ENCODE data around the gene FRMD4A. TPM values are rescaled to one million over a fixed set of nuclear protein-coding genes. Genes with fewer than 3 reads are reported as not detected.
A peak's percentile ranks its signal among the peaks of the same experiment; 100 is the strongest.

Gene FRMD4A
- total RNA-seq, 1 donor from 2014 or later = 20.2 TPM

DNA sequence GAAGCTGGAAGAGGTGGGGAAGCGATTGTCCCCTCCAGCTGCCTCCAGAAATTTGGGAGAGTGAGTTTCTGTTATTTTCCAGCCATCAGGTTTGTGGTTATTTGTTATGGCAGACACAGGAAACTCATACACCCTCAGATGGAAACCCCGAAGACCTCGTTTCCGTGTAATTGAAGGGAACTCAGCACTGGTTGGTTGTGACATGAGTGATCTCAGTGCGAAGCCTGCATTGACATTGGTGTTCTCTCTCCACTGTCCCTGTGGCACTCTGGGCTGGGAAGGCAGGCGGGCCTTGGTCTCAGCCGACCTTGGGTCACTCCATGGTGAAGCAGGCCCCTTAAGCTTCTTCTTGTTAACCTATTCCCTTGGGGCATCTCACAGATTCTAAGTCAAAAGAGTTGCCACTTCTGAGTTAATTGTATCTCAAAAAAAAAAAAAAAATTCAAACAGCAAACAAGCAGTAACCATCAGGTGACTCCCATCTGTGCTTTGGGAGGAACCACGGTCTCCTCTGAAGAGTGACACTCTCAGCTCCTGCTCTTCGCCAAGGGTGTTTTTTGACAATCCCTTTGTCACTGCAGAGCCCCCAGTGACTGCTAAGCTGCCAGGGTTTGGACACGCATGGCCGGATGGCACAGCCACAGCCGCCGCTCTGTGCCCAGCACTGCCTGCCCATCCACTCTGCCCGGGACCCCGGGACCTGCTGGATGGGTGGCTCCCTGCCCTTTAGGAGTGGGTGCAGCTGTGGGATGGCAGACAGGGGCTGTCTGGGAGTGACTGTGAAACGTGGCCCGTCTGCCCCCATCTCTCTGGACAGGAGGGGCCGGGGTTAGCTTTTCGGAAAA is 510.4 kb downstream of the FRMD4A start:
- H3K4me1 ChIP-seq = peaks cover 23% of the 10 kb centered on the region
- H3K4me3 ChIP-seq = no peak overlapping the region
- H3K9ac ChIP-seq = no peak overlapping the region
- H3K27ac Mint-ChIP-seq = peak overlapping the region; percentile 12
- H3K4me2 ChIP-seq = peak overlapping the region; percentile 21
- H3K9me3 Mint-ChIP-seq = peaks cover 22% of the 10 kb centered on the region
- peaks cover 39% of the 10 kb centered on the region for H3K4me1 Mint-ChIP-seq
- H3K27me3 Mint-ChIP-seq (ENCODE audit: insufficient read depth, low read depth) = peaks cover 6% of the 10 kb centered on the region
- no peaks in the 10 kb centered on the region for H3K9me3 ChIP-seq (ENCODE audit: low read depth)
- no peak overlapping the region for H3K4me3 Mint-ChIP-seq
- peaks cover 6% of the 10 kb centered on the region for H3K79me2 ChIP-seq (ENCODE audit: low read depth)
- H3K36me3 ChIP-seq = no peaks in the 10 kb centered on the region
- H2AFZ ChIP-seq (replicated peaks) = no peak overlapping the region
- peaks cover 26% of the 10 kb centered on the region for H3K36me3 Mint-ChIP-seq
- no peaks in the 10 kb centered on the region for H3K27me3 ChIP-seq
- peaks cover 33% of the 10 kb centered on the region for H4K20me1 ChIP-seq (ENCODE audit: low read depth)
- H3K27ac ChIP-seq = peak overlapping the region; percentile 50
- DNase-seq (ENCODE audit: low spot score) = no peak
- peaks cover 5% of the 10 kb centered on the region for H3F3A ChIP-seq (ENCODE audit: low read depth)
- TF ChIP-seq EZH2phosphoT487 (IDR thresholded peaks at IDR 0.05) (no peak), EZH2 (IDR thresholded peaks at IDR 0.05) (no peak)
- TF ChIP-seq, protein P1, sequence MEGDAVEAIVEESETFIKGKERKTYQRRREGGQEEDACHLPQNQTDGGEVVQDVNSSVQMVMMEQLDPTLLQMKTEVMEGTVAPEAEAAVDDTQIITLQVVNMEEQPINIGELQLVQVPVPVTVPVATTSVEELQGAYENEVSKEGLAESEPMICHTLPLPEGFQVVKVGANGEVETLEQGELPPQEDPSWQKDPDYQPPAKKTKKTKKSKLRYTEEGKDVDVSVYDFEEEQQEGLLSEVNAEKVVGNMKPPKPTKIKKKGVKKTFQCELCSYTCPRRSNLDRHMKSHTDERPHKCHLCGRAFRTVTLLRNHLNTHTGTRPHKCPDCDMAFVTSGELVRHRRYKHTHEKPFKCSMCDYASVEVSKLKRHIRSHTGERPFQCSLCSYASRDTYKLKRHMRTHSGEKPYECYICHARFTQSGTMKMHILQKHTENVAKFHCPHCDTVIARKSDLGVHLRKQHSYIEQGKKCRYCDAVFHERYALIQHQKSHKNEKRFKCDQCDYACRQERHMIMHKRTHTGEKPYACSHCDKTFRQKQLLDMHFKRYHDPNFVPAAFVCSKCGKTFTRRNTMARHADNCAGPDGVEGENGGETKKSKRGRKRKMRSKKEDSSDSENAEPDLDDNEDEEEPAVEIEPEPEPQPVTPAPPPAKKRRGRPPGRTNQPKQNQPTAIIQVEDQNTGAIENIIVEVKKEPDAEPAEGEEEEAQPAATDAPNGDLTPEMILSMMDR (IDR thresholded peaks at IDR 0.05) = no peak

- no peak overlapping the region for H3K4me3 Mint-ChIP-seq
- Histone ChIP-seq H3K27me3 (no peaks in the 10 kb centered on the region), H3K36me3 (no peaks in the 10 kb centered on the region), H3K4me3 (no peak overlapping the region), H3K4me1 (peaks cover 10% of the 10 kb centered on the region), H4K20me1 (ENCODE audit: low read depth) (peaks cover 10% of the 10 kb centered on the region), H3K9me3 (ENCODE audit: low read depth) (no peaks in the 10 kb centered on the region), H3F3A (ENCODE audit: low read depth) (no peaks in the 10 kb centered on the region), H3K27ac (no peak overlapping the region), H2AFZ (replicated peaks) (no peak overlapping the region), H3K79me2 (ENCODE audit: low read depth) (peaks cover 6% of the 10 kb centered on the region), H3K4me2 (no peak overlapping the region), H3K9ac (no peak overlapping the region)
- H3K36me3 Mint-ChIP-seq = peaks cover 34% of the 10 kb centered on the region
- H3K9me3 Mint-ChIP-seq = peaks cover 24% of the 10 kb centered on the region
- DNase-seq (ENCODE audit: low spot score) = no peak
- TF ChIP-seq, protein P1 (IDR thresholded peaks at IDR 0.05) = no peak
- TF ChIP-seq EZH2phosphoT487 (IDR thresholded peaks at IDR 0.05) = no peak
- TF ChIP-seq EZH2 (IDR thresholded peaks at IDR 0.05) = no peak
- H3K4me1 Mint-ChIP-seq = peaks cover 15% of the 10 kb centered on the region
- H3K27ac Mint-ChIP-seq = no peak overlapping the region
- peaks cover 2% of the 10 kb centered on the region for H3K27me3 Mint-ChIP-seq (ENCODE audit: insufficient read depth, low read depth)
Observed at GRCh38 chr10:13816195-13816925, 514.4 kb downstream of the FRMD4A start.

DNA sequence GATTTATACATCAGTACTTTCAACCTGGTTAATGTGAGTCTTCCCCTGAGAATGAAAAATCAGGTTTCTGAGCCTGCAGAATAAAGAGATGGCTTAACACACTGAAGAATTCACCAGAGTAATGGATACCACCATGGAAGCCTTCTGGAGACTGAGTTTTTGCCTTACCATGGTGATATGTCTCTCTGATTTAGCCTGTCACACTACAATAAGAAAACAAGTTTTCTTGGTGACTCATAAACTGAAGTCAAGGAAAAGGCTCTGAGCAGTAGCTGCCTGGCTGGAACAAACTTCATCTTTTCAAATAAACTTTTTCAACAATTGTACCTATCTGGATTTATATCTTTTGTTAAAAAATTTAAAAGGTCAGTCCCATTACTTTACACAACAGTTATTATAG is 515.0 kb downstream of the FRMD4A start:
- no peak overlapping the region for H2AFZ ChIP-seq (replicated peaks)
- H3K36me3 ChIP-seq = no peaks in the 10 kb centered on the region
- H4K20me1 ChIP-seq (ENCODE audit: low read depth) = peaks cover 4% of the 10 kb centered on the region
- H3K4me1 Mint-ChIP-seq = peaks cover 9% of the 10 kb centered on the region
- H3K4me1 ChIP-seq = peaks cover 4% of the 10 kb centered on the region
- no peaks in the 10 kb centered on the region for H3F3A ChIP-seq (ENCODE audit: low read depth)
- no peak overlapping the region for H3K4me2 ChIP-seq
- DNase-seq (ENCODE audit: low spot score) = no peak
- H3K27me3 Mint-ChIP-seq (ENCODE audit: insufficient read depth, low read depth) = peaks cover 2% of the 10 kb centered on the region
- no peak for TF ChIP-seq EZH2phosphoT487 (IDR thresholded peaks at IDR 0.05)
- TF ChIP-seq, protein P1 (IDR thresholded peaks at IDR 0.05) = no peak
- no peak for TF ChIP-seq EZH2 (IDR thresholded peaks at IDR 0.05)
- peaks cover 6% of the 10 kb centered on the region for H3K79me2 ChIP-seq (ENCODE audit: low read depth)
- H3K27me3 ChIP-seq = no peaks in the 10 kb centered on the region
- H3K9ac ChIP-seq = no peak overlapping the region
- H3K4me3 Mint-ChIP-seq = no peak overlapping the region
- H3K27ac ChIP-seq = no peak overlapping the region
- H3K27ac Mint-ChIP-seq = no peak overlapping the region
- no peaks in the 10 kb centered on the region for H3K9me3 ChIP-seq (ENCODE audit: low read depth)
- H3K4me3 ChIP-seq = no peak overlapping the region
- H3K9me3 Mint-ChIP-seq = peaks cover 24% of the 10 kb centered on the region
- peaks cover 34% of the 10 kb centered on the region for H3K36me3 Mint-ChIP-seq

Data from neural progenitor cell (in vitro differentiated cells).